Endothelial cell (in vitro differentiated cells): ENCODE results near the gene GRK6. TPM values are rescaled to one million over a fixed set of nuclear protein-coding genes. Genes with fewer than 3 reads are reported as not detected.

Experiments
- DNase-seq: peaks from one replicate; pipeline ENCODE4 v3.0.0; 2021; ENCODE audit warnings: low spot score
- H3K27ac Mint-ChIP-seq: one replicate; pipeline ENCODE4 v1.8.0; 2021; ENCODE audit warnings: mixed read lengths, inconsistent platforms; ENCODE audit not compliant: unreplicated experiment
- H3K27me3 Mint-ChIP-seq: one replicate; pipeline ENCODE4 v1.8.0; 2021; ENCODE audit warnings: mild to moderate bottlenecking, moderate library complexity, mixed read lengths, inconsistent platforms; ENCODE audit not compliant: unreplicated experiment
- H3K36me3 Mint-ChIP-seq: one replicate; pipeline ENCODE4 v1.8.0; 2021; ENCODE audit warnings: mild to moderate bottlenecking, low read depth, mixed read lengths, inconsistent platforms; ENCODE audit not compliant: unreplicated experiment
- H3K4me1 Mint-ChIP-seq: one replicate; pipeline ENCODE4 v1.8.0; 2021; ENCODE audit warnings: mild to moderate bottlenecking, mixed read lengths, inconsistent platforms; ENCODE audit not compliant: unreplicated experiment
- H3K4me3 Mint-ChIP-seq: one replicate; pipeline ENCODE4 v1.8.0; 2021; ENCODE audit warnings: mild to moderate bottlenecking, mixed read lengths, inconsistent platforms; ENCODE audit not compliant: unreplicated experiment
- H3K9me3 Mint-ChIP-seq: one replicate; pipeline ENCODE4 v1.8.0; 2021; ENCODE audit warnings: mixed read lengths, inconsistent platforms; ENCODE audit not compliant: unreplicated experiment
- CTCF ChIP-seq: fragments of 200-600 bp; sonication (generic); IDR thresholded peaks from one replicate; pipeline ENCODE4 v1.5.0; 2021; ENCODE audit warnings: antibody characterized with exemption; ENCODE audit not compliant: unreplicated experiment
- total RNA-seq: library from RNA; stranded (reverse); fragmentation: NEBNext Ultra II Directional; extraction: Animal tissue kit (Norgen Biotek cat#: 25700); gene quantifications from one replicate; pipeline ENCODE4 v1.2.1, GENCODE V29; 2021; ENCODE audit not compliant: unreplicated experiment

The GRK6 gene
- total RNA-seq, 1 donor from 2014 or later = 33.1 TPM

GRCh38 chr5:177462021-177462670 is 35.7 kb downstream of the GRK6 start:
- Mint-ChIP-seq H3K4me3 (peak overlapping the region; percentile 82), H3K9me3 (no peaks in the 10 kb centered on the region), H3K4me1 (peaks cover 28% of the 10 kb centered on the region), H3K36me3 (peaks cover 41% of the 10 kb centered on the region), H3K27me3 (peaks cover 25% of the 10 kb centered on the region), H3K27ac (peak overlapping the region; percentile 99)
- TF ChIP-seq CTCF = no peak
- peak; percentile 61 for DNase-seq

DNA sequence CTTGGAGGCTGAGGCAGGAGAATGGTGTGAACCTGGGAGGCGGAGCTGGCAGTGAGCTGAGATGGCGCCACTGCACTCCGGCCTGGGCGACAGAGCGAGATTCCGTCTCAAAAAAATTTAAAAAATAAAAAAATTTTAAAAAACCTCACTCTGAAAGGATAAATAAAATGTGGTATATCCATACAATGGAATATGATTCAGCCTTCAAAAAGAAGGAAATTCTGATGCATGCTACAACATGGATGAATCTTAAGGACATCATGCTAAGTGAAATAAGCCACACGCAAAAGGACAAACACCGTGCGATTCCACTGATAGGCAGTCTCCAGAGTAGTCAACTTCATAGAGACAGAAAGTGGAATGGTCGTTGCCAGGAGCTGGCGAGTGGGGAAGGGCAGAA is 38.6 kb downstream of the GRK6 start:
- no peaks in the 10 kb centered on the region for H3K9me3 Mint-ChIP-seq
- H3K27ac Mint-ChIP-seq = peak overlapping the region; percentile 83
- H3K4me1 Mint-ChIP-seq = peaks cover 32% of the 10 kb centered on the region
- peak overlapping the region; percentile 91 for H3K4me3 Mint-ChIP-seq
- TF ChIP-seq CTCF = no peak
- H3K36me3 Mint-ChIP-seq = peaks cover 50% of the 10 kb centered on the region
- DNase-seq = no peak
- peaks cover 29% of the 10 kb centered on the region for H3K27me3 Mint-ChIP-seq

- H3K36me3 Mint-ChIP-seq = peaks cover 50% of the 10 kb centered on the region
Measured at GRCh38 chr5:177466861-177467260, 40.4 kb downstream of the GRK6 start.

GRCh38 chr5:177467436-177467835 is 41.0 kb downstream of the GRK6 start:
- Mint-ChIP-seq H3K4me1 (peaks cover 36% of the 10 kb centered on the region), H3K36me3 (peaks cover 50% of the 10 kb centered on the region), H3K9me3 (no peaks in the 10 kb centered on the region), H3K27me3 (peaks cover 35% of the 10 kb centered on the region), H3K27ac (no peak overlapping the region), H3K4me3 (peak overlapping the region; percentile 47)
- no peak for TF ChIP-seq CTCF
- DNase-seq = no peak

More at GRCh38 chr5:177466861-177467260, 40.4 kb downstream of the GRK6 start:
- no peak overlapping the region for H3K27ac Mint-ChIP-seq
- H3K9me3 Mint-ChIP-seq = no peaks in the 10 kb centered on the region
- TF ChIP-seq CTCF = no peak
- H3K4me1 Mint-ChIP-seq = peaks cover 42% of the 10 kb centered on the region
- no peak overlapping the region for H3K4me3 Mint-ChIP-seq
- no peak for DNase-seq
- H3K27me3 Mint-ChIP-seq = peaks cover 37% of the 10 kb centered on the region

DNA sequence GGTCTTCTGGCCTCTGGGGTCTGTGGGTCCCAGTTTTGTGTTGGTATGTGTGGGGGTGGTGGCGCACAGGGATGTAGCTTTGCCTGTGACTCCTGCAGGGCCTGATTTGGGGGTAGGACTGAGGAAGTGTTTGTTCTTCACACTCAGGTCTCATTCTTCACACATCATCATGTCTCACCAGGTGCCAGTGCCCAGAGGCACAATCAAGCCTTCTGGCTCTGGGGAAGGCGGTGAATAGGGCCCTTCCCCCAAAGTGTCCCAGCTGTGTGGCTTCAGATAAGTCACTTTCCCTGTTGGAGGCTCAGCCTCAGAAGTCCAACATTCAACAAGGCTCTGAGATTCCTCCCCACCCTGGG is 41.8 kb downstream of the GRK6 start:
- Mint-ChIP-seq H3K4me3 (peak overlapping the region; percentile 31), H3K27ac (no peak overlapping the region)

More for the DNA sequence above, 41.8 kb downstream of the GRK6 start:
- no peak for TF ChIP-seq CTCF
- peaks cover 44% of the 10 kb centered on the region for H3K36me3 Mint-ChIP-seq
- peaks cover 28% of the 10 kb centered on the region for H3K4me1 Mint-ChIP-seq
- H3K9me3 Mint-ChIP-seq = no peaks in the 10 kb centered on the region
- no peak for DNase-seq
- peaks cover 29% of the 10 kb centered on the region for H3K27me3 Mint-ChIP-seq
